ENCODE results near the gene WNT16. TPM values are rescaled to one million over a fixed set of nuclear protein-coding genes. Genes with fewer than 3 reads are reported as not detected.

The WNT16 gene
- total RNA-seq, 1 experiment from 2014 or later, result 0.39 TPM

DNA sequence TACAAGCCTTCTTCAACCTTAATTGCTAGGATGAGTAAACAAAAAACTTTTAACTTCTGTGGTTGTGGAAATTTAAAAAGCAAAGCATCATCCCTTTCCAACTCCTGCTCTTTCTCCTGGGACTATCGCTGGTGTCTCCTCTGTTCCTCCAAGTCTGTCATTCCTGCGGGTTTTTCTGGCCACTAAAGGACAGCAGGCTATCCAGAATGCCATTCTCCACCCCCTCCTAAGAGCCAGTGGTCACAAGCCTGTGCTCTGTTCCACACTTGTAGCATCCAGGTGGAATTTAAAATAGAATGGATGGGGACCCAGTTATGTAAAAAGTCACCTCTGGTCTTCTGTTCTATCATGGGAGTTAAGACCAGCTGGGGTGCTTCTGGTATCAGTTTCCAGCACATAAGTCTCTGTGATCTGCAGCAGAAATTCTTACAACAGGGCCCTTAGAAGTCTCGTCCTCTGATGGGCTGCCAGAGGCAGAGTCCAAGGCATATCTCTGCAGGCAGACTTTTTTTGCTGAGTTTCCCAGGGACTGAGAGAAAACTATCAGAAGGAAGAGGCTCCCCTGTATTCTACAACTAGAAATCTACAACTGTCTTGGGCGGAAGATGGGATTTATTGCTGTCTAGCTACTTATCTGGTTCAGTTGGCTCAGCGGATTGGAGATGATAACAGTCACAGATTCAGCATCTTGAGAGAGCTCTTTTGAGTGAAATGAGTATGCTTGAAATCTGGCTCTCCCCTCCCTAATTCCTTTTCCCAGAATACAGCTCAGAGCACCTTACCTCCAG, 5.1 kb upstream of the WNT16 start:
- no peaks in the 10 kb centered on the region for H3K9me3 ChIP-seq (ENCODE audit: control insufficient read depth, insufficient read depth, low read depth, low read length)
- ATAC-seq (no peak), DNase-seq (ENCODE audit: low read depth, low spot score) (no peak)
- TF ChIP-seq, protein P1, sequence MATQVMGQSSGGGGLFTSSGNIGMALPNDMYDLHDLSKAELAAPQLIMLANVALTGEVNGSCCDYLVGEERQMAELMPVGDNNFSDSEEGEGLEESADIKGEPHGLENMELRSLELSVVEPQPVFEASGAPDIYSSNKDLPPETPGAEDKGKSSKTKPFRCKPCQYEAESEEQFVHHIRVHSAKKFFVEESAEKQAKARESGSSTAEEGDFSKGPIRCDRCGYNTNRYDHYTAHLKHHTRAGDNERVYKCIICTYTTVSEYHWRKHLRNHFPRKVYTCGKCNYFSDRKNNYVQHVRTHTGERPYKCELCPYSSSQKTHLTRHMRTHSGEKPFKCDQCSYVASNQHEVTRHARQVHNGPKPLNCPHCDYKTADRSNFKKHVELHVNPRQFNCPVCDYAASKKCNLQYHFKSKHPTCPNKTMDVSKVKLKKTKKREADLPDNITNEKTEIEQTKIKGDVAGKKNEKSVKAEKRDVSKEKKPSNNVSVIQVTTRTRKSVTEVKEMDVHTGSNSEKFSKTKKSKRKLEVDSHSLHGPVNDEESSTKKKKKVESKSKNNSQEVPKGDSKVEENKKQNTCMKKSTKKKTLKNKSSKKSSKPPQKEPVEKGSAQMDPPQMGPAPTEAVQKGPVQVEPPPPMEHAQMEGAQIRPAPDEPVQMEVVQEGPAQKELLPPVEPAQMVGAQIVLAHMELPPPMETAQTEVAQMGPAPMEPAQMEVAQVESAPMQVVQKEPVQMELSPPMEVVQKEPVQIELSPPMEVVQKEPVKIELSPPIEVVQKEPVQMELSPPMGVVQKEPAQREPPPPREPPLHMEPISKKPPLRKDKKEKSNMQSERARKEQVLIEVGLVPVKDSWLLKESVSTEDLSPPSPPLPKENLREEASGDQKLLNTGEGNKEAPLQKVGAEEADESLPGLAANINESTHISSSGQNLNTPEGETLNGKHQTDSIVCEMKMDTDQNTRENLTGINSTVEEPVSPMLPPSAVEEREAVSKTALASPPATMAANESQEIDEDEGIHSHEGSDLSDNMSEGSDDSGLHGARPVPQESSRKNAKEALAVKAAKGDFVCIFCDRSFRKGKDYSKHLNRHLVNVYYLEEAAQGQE (IDR thresholded peaks at IDR 0.05; ENCODE audit: insufficient read depth in 1 of 2, low read depth in 2 of 2, low read length in 1 of 2), result no peak
- TF ChIP-seq, protein P2, sequence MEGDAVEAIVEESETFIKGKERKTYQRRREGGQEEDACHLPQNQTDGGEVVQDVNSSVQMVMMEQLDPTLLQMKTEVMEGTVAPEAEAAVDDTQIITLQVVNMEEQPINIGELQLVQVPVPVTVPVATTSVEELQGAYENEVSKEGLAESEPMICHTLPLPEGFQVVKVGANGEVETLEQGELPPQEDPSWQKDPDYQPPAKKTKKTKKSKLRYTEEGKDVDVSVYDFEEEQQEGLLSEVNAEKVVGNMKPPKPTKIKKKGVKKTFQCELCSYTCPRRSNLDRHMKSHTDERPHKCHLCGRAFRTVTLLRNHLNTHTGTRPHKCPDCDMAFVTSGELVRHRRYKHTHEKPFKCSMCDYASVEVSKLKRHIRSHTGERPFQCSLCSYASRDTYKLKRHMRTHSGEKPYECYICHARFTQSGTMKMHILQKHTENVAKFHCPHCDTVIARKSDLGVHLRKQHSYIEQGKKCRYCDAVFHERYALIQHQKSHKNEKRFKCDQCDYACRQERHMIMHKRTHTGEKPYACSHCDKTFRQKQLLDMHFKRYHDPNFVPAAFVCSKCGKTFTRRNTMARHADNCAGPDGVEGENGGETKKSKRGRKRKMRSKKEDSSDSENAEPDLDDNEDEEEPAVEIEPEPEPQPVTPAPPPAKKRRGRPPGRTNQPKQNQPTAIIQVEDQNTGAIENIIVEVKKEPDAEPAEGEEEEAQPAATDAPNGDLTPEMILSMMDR (IDR thresholded peaks at IDR 0.05), result no peak
- TF ChIP-seq TCF7L2 (IDR thresholded peaks at IDR 0.05; ENCODE audit: low read depth, low read length) (no peak), SIN3A (IDR thresholded peaks at IDR 0.05; ENCODE audit: borderline replicate concordance, insufficient read depth, low read depth, low read length) (no peak), POLR2AphosphoS5 (IDR thresholded peaks at IDR 0.05; ENCODE audit: low read depth, low read length) (no peak)
- POLR2A ChIA-PET, result no interaction called here
- no TSS peak for BruUV-seq (replicated peaks)
- intact Hi-C loops (cut with micrococcal nuclease; ENCODE audit: unreplicated experiment), result no loop called here
- H3K36me3 ChIP-seq (ENCODE audit: control insufficient read depth, insufficient read depth, low read length), result no peaks in the 10 kb centered on the region
- no peak overlapping the region for H3K4me3 ChIP-seq (ENCODE audit: low read depth in 2 of 2, low read length in 2 of 2)
- peaks cover 5% of the 10 kb centered on the region; the same call in 1 of the 2 replicates for H3K27me3 ChIP-seq (ENCODE audit: control insufficient read depth, insufficient read depth, low read length)
- no peak overlapping the region for H3K27ac ChIP-seq (ENCODE audit: low read length)
- in situ Hi-C loops (cut with HindIII; ENCODE audit: low pct_unique_long_range_greater_than_20kb, low sequenced_read_pairs), result no loop called here
- CTCF ChIA-PET, result interaction anchor here (0.6 kb wide), 1 partner anchor 101 kb away, joined by 3 read pairs; no protein-coding TSS in a partner anchor
- H3K4me1 ChIP-seq (ENCODE audit: control insufficient read depth, insufficient read depth, low read length), result no peaks in the 10 kb centered on the region

DNA sequence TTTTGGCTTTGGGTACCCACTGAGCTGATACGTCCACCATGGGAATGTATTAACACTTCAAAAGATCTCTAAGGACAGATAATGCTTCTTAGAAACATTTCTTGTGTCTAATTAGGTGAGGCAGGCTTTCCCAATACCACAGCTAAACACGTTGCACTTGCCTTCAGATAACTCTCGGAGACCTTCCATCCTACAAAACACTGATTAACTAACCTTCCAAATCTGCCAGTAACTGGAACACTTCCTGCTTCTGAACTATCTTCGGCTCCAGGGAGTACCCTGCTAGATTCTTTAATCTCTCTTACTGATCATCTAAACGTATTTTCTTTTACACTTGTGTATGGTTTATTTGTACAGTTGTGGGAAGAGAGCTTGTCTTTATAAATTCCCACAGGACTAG, 1.1 kb upstream of the WNT16 start:
- in situ Hi-C loops (cut with HindIII; ENCODE audit: low pct_unique_long_range_greater_than_20kb, low sequenced_read_pairs), result no loop called here
- BruUV-seq (replicated peaks), result no TSS peak
- Histone ChIP-seq H3K4me1 (ENCODE audit: control insufficient read depth, insufficient read depth, low read length) (no peaks in the 10 kb centered on the region), H3K27ac (ENCODE audit: low read length) (no peak overlapping the region), H3K4me3 (ENCODE audit: low read depth in 2 of 2, low read length in 2 of 2) (no peak overlapping the region), H3K9me3 (ENCODE audit: control insufficient read depth, insufficient read depth, low read depth, low read length) (no peaks in the 10 kb centered on the region), H3K27me3 (ENCODE audit: control insufficient read depth, insufficient read depth, low read length) (peaks cover 36% of the 10 kb centered on the region), H3K36me3 (ENCODE audit: control insufficient read depth, insufficient read depth, low read length) (peaks cover 5% of the 10 kb centered on the region; the same call in 1 of the 2 replicates)
- ChIA-PET POLR2A (no interaction called here), CTCF (interaction anchor here (0.7 kb wide), 1 partner anchor 69 kb away, joined by 4 read pairs; no protein-coding TSS in a partner anchor)
- DNase-seq (ENCODE audit: low read depth, low spot score) (no peak), ATAC-seq (no peak)
- TF ChIP-seq, protein P2 (IDR thresholded peaks at IDR 0.05), result no peak
- TF ChIP-seq TCF7L2 (IDR thresholded peaks at IDR 0.05; ENCODE audit: low read depth, low read length), result no peak
- TF ChIP-seq, protein P1 (IDR thresholded peaks at IDR 0.05; ENCODE audit: insufficient read depth in 1 of 2, low read depth in 2 of 2, low read length in 1 of 2), result no peak
- no peak for TF ChIP-seq POLR2AphosphoS5 (IDR thresholded peaks at IDR 0.05; ENCODE audit: low read depth, low read length)
- TF ChIP-seq SIN3A (IDR thresholded peaks at IDR 0.05; ENCODE audit: borderline replicate concordance, insufficient read depth, low read depth, low read length), result no peak
- intact Hi-C loops (cut with micrococcal nuclease; ENCODE audit: unreplicated experiment), result no loop called here
